Aortic smooth muscle cell (primary cell): Measurements from ENCODE around the gene TIGD1. TPM values are rescaled to one million over a fixed set of nuclear protein-coding genes. Genes with fewer than 3 reads are reported as not detected.

ENCODE experiments used
- total RNA-seq: library from RNA; depleted of rRNA; stranded (reverse); fragments of >200 nt; gene quantifications from 2 replicates; pipeline ENCODE4 v1.2.3, GENCODE V29; 2014

The TIGD1 gene
- total RNA-seq = 2.5 TPM in 2 replicates

GRCh38 chr2:232550354-232551249 lies at the start of gene TIGD1, which contains the start of gene EIF4E2:
TIGD1 (minus strand) TSS chr2:232550557; CDS start chr2:232549882, 675 bp downstream.
EIF4E2 (plus strand) TSS chr2:232550689; CDS start chr2:232550725, 36 bp downstream.

GRCh38 chr2:232539298-232540231 lies 10.8 kb downstream of the TIGD1 start, which contains the start of gene CHRNG:
CHRNG (plus strand) TSS chr2:232539692; CDS start chr2:232539748, 56 bp downstream.

GRCh38 chr2:232525791-232526371 lies 24.5 kb downstream of the TIGD1 start, which contains the start of gene CHRND:
CHRND (plus strand) TSS chr2:232526160; CDS start chr2:232526216, 56 bp downstream.

GRCh38 chr2:232519581-232520438 lies 30.5 kb downstream of the TIGD1 start, which contains the start of gene PRSS56:
PRSS56 (plus strand) TSS chr2:232520388; CDS start chr2:232520599, 211 bp downstream.

Other genes with a start within 250 kb of the TIGD1 start
- not detected in 2 replicates for gene ALPP, start 171.8 kb downstream of the TIGD1 start, total RNA-seq
- not detected in 2 replicates for gene ALPG, start 143.7 kb downstream of the TIGD1 start, total RNA-seq
- not detected in 2 replicates for gene ALPI, start 94.4 kb downstream of the TIGD1 start, total RNA-seq
- gene ECEL1, start 62.7 kb downstream of the TIGD1 start, total RNA-seq = not detected in 2 replicates
- not detected in 2 replicates for gene PRSS56, start 30.2 kb downstream of the TIGD1 start, total RNA-seq
- gene CHRND, start 24.4 kb downstream of the TIGD1 start, total RNA-seq = not detected in 2 replicates
- not detected in 2 replicates for gene CHRNG, start 10.9 kb downstream of the TIGD1 start, total RNA-seq
- 145 and 156 TPM in 2 replicates for gene EIF4E2, start 132 bp upstream of the TIGD1 start, total RNA-seq
- 1.1 and 5.5 TPM in 2 replicates for gene EFHD1, start 83.0 kb upstream of the TIGD1 start, total RNA-seq
- 59.0 and 63.9 TPM in 2 replicates for gene GIGYF2, start 146.8 kb upstream of the TIGD1 start, total RNA-seq
- gene KCNJ13, start 226.0 kb upstream of the TIGD1 start, total RNA-seq = 0.12 TPM in 1 of 2 replicates, not detected in the other